ENCODE results near the gene EPHB6. TPM values are rescaled to one million over a fixed set of nuclear protein-coding genes. Genes with fewer than 3 reads are reported as not detected.

The EPHB6 gene
- total and polyA plus RNA-seq, 7 donors = 1.2 to 13.6 (median 6.7) TPM

GRCh38 chr7:142896151-142896550, 41.3 kb downstream of the EPHB6 start:
- Histone ChIP-seq H3K27me3 (no peaks in the 10 kb centered on the region), H3K27ac (no peak overlapping the region), H3K4me1 (no peaks in the 10 kb centered on the region), H3K9me3 (no peaks in the 10 kb centered on the region), H3K4me3 (no peak overlapping the region), H3K36me3 (no peaks in the 10 kb centered on the region)
- intact Hi-C loops (cut with DNase I) = no loop called here
- DNase-seq = no peak
- 87 to 88% methylated on average over 3 of the region's 3 CpGs for WGBS, 2 donors
- TF ChIP-seq POLR2A (IDR thresholded peaks at IDR 0.05) (no peak), CTCF (IDR thresholded peaks at IDR 0.05) (no peak), EP300 (IDR thresholded peaks at IDR 0.05) (no peak), POLR2AphosphoS5 (IDR thresholded peaks at IDR 0.05) (no peak)

- DNase-seq = no peak
- WGBS, 2 donors = 83 to 87% methylated on average over 3 of the region's 3 CpGs
- intact Hi-C loops (cut with DNase I) = no loop called here
Measured at GRCh38 chr7:142896741-142897379, 42.0 kb downstream of the EPHB6 start.

GRCh38 chr7:142897691-142898090, 42.8 kb downstream of the EPHB6 start:
- intact Hi-C loops (cut with DNase I) = no loop called here

More at GRCh38 chr7:142896741-142897379, 42.0 kb downstream of the EPHB6 start:
- no peak for TF ChIP-seq EP300 (IDR thresholded peaks at IDR 0.05)
- no peak for TF ChIP-seq POLR2A (IDR thresholded peaks at IDR 0.05)
- no peak for TF ChIP-seq CTCF (IDR thresholded peaks at IDR 0.05)
- TF ChIP-seq POLR2AphosphoS5 (IDR thresholded peaks at IDR 0.05) = no peak
- H3K9me3 ChIP-seq = no peaks in the 10 kb centered on the region
- H3K4me1 ChIP-seq = no peaks in the 10 kb centered on the region
- H3K27me3 ChIP-seq = no peaks in the 10 kb centered on the region
- H3K4me3 ChIP-seq = no peak overlapping the region
- H3K36me3 ChIP-seq = no peaks in the 10 kb centered on the region
- H3K27ac ChIP-seq = no peak overlapping the region

GRCh38 chr7:142898377-142899170, 43.7 kb downstream of the EPHB6 start:
- no peaks in the 10 kb centered on the region for H3K36me3 ChIP-seq

More at GRCh38 chr7:142897691-142898090, 42.8 kb downstream of the EPHB6 start:
- no peaks in the 10 kb centered on the region for H3K4me1 ChIP-seq
- H3K9me3 ChIP-seq = no peaks in the 10 kb centered on the region
- H3K36me3 ChIP-seq = no peaks in the 10 kb centered on the region
- no peak overlapping the region for H3K4me3 ChIP-seq
- TF ChIP-seq EP300 (IDR thresholded peaks at IDR 0.05) (no peak), CTCF (IDR thresholded peaks at IDR 0.05) (no peak), POLR2AphosphoS5 (IDR thresholded peaks at IDR 0.05) (no peak), POLR2A (IDR thresholded peaks at IDR 0.05) (no peak)
- no peaks in the 10 kb centered on the region for H3K27me3 ChIP-seq
- DNase-seq = no peak
- H3K27ac ChIP-seq = no peak overlapping the region
- 92 to 93% methylated on average over 7 of the region's 7 CpGs for WGBS, 2 donors

More at GRCh38 chr7:142898377-142899170, 43.7 kb downstream of the EPHB6 start:
- no peaks in the 10 kb centered on the region for H3K9me3 ChIP-seq
- DNase-seq = no peak
- WGBS, 2 donors = 24 to 64% methylated on average over 3 of the region's 3 CpGs
- TF ChIP-seq EP300 (IDR thresholded peaks at IDR 0.05) (no peak), POLR2AphosphoS5 (IDR thresholded peaks at IDR 0.05) (no peak), POLR2A (IDR thresholded peaks at IDR 0.05) (no peak), CTCF (IDR thresholded peaks at IDR 0.05) (no peak)
- no peaks in the 10 kb centered on the region for H3K4me1 ChIP-seq
- no peak overlapping the region for H3K27ac ChIP-seq
- H3K4me3 ChIP-seq = no peak overlapping the region
- intact Hi-C loops (cut with DNase I) = no loop called here
- H3K27me3 ChIP-seq = no peaks in the 10 kb centered on the region

Measured in sigmoid colon (tissue), 7 donors.